ENCODE data around the gene SLC22A15.

SLC22A15 gene

GRCh38 chr1:116092752-116093489 lies 116.6 kb downstream of the SLC22A15 start:
- Histone ChIP-seq H3K36me3 (ENCODE audit: insufficient read depth, low read length) (peaks cover 96% of the 10 kb centered on the region), H3K27ac (peak overlapping the region; percentile 71), H3K9ac (ENCODE audit: insufficient read length) (no peak overlapping the region), H3K4me3 (0 out of 2 replicates have a peak overlapping the region, but pooled peaks have one; percentile 0), H3K9me3 (ENCODE audit: low read depth, low read length) (peaks cover 34% of the 10 kb centered on the region)
- DNase-seq (ENCODE audit: low read depth, low spot score), result no peak
- no peak for TF ChIP-seq EZH2 (IDR thresholded peaks at IDR 0.05)
- TF ChIP-seq POLR2AphosphoS5 (IDR thresholded peaks at IDR 0.05; ENCODE audit: borderline replicate concordance, low read depth, low read length), result no peak
- TF ChIP-seq FOXP2 (optimal IDR thresholded peaks at IDR 0.05; ENCODE audit: control extremely low read depth, extremely low read length, insufficient read depth), result no peak

- H3K9me3 ChIP-seq (ENCODE audit: low read depth, low read length), result peaks cover 19% of the 10 kb centered on the region
- no peak for DNase-seq (ENCODE audit: low read depth, low spot score)
- peaks cover 84% of the 10 kb centered on the region for H3K36me3 ChIP-seq (ENCODE audit: insufficient read depth, low read length)
- no peak overlapping the region for H3K27ac ChIP-seq
- no peak overlapping the region for H3K4me3 ChIP-seq
- no peak overlapping the region for H3K9ac ChIP-seq (ENCODE audit: insufficient read length)
- TF ChIP-seq EZH2 (IDR thresholded peaks at IDR 0.05) (no peak), POLR2AphosphoS5 (IDR thresholded peaks at IDR 0.05; ENCODE audit: borderline replicate concordance, low read depth, low read length) (no peak), FOXP2 (optimal IDR thresholded peaks at IDR 0.05; ENCODE audit: control extremely low read depth, extremely low read length, insufficient read depth) (no peak)
Measured at GRCh38 chr1:116095027-116095426, 118.7 kb downstream of the SLC22A15 start.

GRCh38 chr1:116096013-116096618 lies 119.8 kb downstream of the SLC22A15 start:
- H3K36me3 ChIP-seq (ENCODE audit: insufficient read depth, low read length), result peaks cover 73% of the 10 kb centered on the region
- no peak for DNase-seq (ENCODE audit: low read depth, low spot score)
- no peak overlapping the region for H3K9ac ChIP-seq (ENCODE audit: insufficient read length)
- H3K4me3 ChIP-seq, result no peak overlapping the region
- 0 out of 2 replicates have a peak, but pooled peaks cover 10% of the 10 kb centered on the region for H3K9me3 ChIP-seq (ENCODE audit: low read depth, low read length)
- TF ChIP-seq POLR2AphosphoS5 (IDR thresholded peaks at IDR 0.05; ENCODE audit: borderline replicate concordance, low read depth, low read length) (no peak), EZH2 (IDR thresholded peaks at IDR 0.05) (no peak), FOXP2 (optimal IDR thresholded peaks at IDR 0.05; ENCODE audit: control extremely low read depth, extremely low read length, insufficient read depth) (no peak)
- no peak overlapping the region for H3K27ac ChIP-seq

GRCh38 chr1:116097626-116098025 lies 121.3 kb downstream of the SLC22A15 start:
- Histone ChIP-seq H3K36me3 (ENCODE audit: insufficient read depth, low read length) (peaks cover 58% of the 10 kb centered on the region), H3K27ac (no peak overlapping the region), H3K9ac (ENCODE audit: insufficient read length) (no peak overlapping the region), H3K4me3 (no peak overlapping the region), H3K9me3 (ENCODE audit: low read depth, low read length) (0 out of 2 replicates have a peak, but pooled peaks cover 4% of the 10 kb centered on the region)
- DNase-seq (ENCODE audit: low read depth, low spot score), result no peak
- TF ChIP-seq FOXP2 (optimal IDR thresholded peaks at IDR 0.05; ENCODE audit: control extremely low read depth, extremely low read length, insufficient read depth), result no peak
- no peak for TF ChIP-seq EZH2 (IDR thresholded peaks at IDR 0.05)
- no peak for TF ChIP-seq POLR2AphosphoS5 (IDR thresholded peaks at IDR 0.05; ENCODE audit: borderline replicate concordance, low read depth, low read length)

GRCh38 chr1:116099379-116099778 lies 123.1 kb downstream of the SLC22A15 start:
- H3K4me3 ChIP-seq, result no peak overlapping the region
- peaks cover 41% of the 10 kb centered on the region for H3K36me3 ChIP-seq (ENCODE audit: insufficient read depth, low read length)
- TF ChIP-seq EZH2 (IDR thresholded peaks at IDR 0.05) (no peak), FOXP2 (optimal IDR thresholded peaks at IDR 0.05; ENCODE audit: control extremely low read depth, extremely low read length, insufficient read depth) (no peak), POLR2AphosphoS5 (IDR thresholded peaks at IDR 0.05; ENCODE audit: borderline replicate concordance, low read depth, low read length) (no peak)
- H3K27ac ChIP-seq, result no peak overlapping the region
- H3K9me3 ChIP-seq (ENCODE audit: low read depth, low read length), result 0 out of 2 replicates have a peak, but pooled peaks cover 4% of the 10 kb centered on the region
- DNase-seq (ENCODE audit: low read depth, low spot score), result no peak
- no peak overlapping the region for H3K9ac ChIP-seq (ENCODE audit: insufficient read length)

- 0 out of 2 replicates have a peak, but pooled peaks cover 1% of the 10 kb centered on the region for H3K9me3 ChIP-seq (ENCODE audit: low read depth, low read length)
- no peak overlapping the region for H3K27ac ChIP-seq
- TF ChIP-seq EZH2 (IDR thresholded peaks at IDR 0.05) (no peak), FOXP2 (optimal IDR thresholded peaks at IDR 0.05; ENCODE audit: control extremely low read depth, extremely low read length, insufficient read depth) (no peak), POLR2AphosphoS5 (IDR thresholded peaks at IDR 0.05; ENCODE audit: borderline replicate concordance, low read depth, low read length) (no peak)
- DNase-seq (ENCODE audit: low read depth, low spot score), result no peak
- H3K36me3 ChIP-seq (ENCODE audit: insufficient read depth, low read length), result peaks cover 36% of the 10 kb centered on the region
- no peak overlapping the region for H3K4me3 ChIP-seq
- no peak overlapping the region for H3K9ac ChIP-seq (ENCODE audit: insufficient read length)
Measured at GRCh38 chr1:116099919-116100318, 123.6 kb downstream of the SLC22A15 start.

GRCh38 chr1:116104667-116105066 lies 128.4 kb downstream of the SLC22A15 start:
- Histone ChIP-seq H3K4me3 (no peak overlapping the region), H3K9me3 (ENCODE audit: low read depth, low read length) (no peaks in the 10 kb centered on the region), H3K36me3 (ENCODE audit: insufficient read depth, low read length) (peaks cover 10% of the 10 kb centered on the region; the same call in 1 of the 2 replicates), H3K27ac (no peak overlapping the region), H3K9ac (ENCODE audit: insufficient read length) (no peak overlapping the region)
- no peak for DNase-seq (ENCODE audit: low read depth, low spot score)
- TF ChIP-seq EZH2 (IDR thresholded peaks at IDR 0.05) (no peak), FOXP2 (optimal IDR thresholded peaks at IDR 0.05; ENCODE audit: control extremely low read depth, extremely low read length, insufficient read depth) (no peak), POLR2AphosphoS5 (IDR thresholded peaks at IDR 0.05; ENCODE audit: borderline replicate concordance, low read depth, low read length) (no peak)

GRCh38 chr1:116105996-116106395 lies 129.7 kb downstream of the SLC22A15 start:
- peaks cover 10% of the 10 kb centered on the region; the same call in 1 of the 2 replicates for H3K36me3 ChIP-seq (ENCODE audit: insufficient read depth, low read length)
- no peak overlapping the region for H3K4me3 ChIP-seq
- no peak overlapping the region for H3K27ac ChIP-seq
- DNase-seq (ENCODE audit: low read depth, low spot score), result no peak
- no peak overlapping the region for H3K9ac ChIP-seq (ENCODE audit: insufficient read length)
- no peaks in the 10 kb centered on the region for H3K9me3 ChIP-seq (ENCODE audit: low read depth, low read length)
- TF ChIP-seq EZH2 (IDR thresholded peaks at IDR 0.05) (no peak), POLR2AphosphoS5 (IDR thresholded peaks at IDR 0.05; ENCODE audit: borderline replicate concordance, low read depth, low read length) (no peak), FOXP2 (optimal IDR thresholded peaks at IDR 0.05; ENCODE audit: control extremely low read depth, extremely low read length, insufficient read depth) (no peak)
